NCI-H1694 treated with DMSO at 0.1 percent for 48 hours (cell line): ENCODE data around the gene ZNF727.
"Not testable (repeated sequence)": the region's sequence is repeated elsewhere in the genome, so short reads cannot be mapped to it uniquely, and the experiment has no call there.

Experiments
- DNase-seq: peaks from one replicate; lab custom pipeline; 2025; lab: John Stamatoyannopoulos, UW

The ZNF727 gene

DNA sequence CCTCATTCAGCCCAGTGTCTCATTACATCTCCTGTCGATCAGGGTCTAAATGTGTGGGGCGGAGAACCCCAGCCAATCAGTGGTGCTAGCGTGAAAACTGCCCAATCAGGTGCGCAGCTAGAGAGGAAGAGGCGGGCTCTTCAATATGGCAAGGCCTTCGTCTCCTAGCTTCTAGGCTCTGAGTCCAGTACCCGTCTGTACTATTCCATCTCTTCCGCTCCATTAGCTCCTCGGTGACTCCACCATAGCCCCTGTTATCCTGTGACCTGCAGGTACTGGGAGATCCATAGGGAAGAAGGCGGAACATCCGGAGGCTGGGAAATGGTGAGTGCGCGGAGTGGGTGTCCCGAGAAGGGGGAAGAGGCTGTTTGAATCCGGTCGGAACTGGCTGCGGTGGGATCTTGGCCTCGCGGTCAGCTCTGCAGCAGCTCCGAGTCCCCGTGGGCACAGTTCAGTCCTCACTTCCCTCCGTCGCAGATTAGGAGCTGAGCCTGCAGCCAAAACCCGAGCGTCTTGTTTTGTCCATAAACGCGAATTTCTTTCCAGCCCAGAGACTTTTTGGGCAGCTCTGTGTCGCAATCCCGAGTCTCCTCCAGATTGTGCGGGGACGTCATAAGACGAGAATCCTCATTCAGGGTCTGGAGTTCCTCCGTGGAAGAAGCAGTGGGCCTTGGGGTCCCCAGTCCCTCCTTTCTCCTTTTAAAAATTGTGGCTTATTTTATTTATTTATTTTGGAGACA lies at the start of gene ZNF727:
Gene ZNF727 (plus strand): TSS at position 134 of the 740 bp plus-strand sequence. CDS start 188 bp downstream, at position 322.
- no peak for DNase-seq

DNA sequence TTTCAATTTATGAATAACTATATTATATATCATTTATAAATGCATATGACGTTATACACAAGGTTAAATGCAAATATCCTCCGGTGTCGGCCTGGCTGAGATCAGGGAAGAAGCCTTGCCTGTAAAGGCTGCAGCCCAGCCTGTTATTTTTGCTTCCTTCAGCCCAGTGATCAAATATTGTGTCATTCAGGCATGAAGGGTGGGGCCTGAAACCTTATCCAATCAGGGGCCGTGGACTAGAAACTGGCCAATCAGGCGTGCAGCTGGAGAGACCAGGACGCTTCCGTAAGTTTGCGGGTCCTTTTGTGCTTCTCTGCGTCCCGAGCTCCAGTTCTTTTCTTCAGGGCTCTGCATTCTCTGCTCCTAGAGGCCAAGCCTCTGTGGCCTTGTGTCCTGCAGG lies 46.7 kb upstream of the ZNF727 start, which contains the start of gene ZNF722:
Gene ZNF722 (plus strand): TSS at position 301 of the 400 bp plus-strand sequence. CDS start 113 bp downstream, outside the sequence.
- no peak for DNase-seq

DNA sequence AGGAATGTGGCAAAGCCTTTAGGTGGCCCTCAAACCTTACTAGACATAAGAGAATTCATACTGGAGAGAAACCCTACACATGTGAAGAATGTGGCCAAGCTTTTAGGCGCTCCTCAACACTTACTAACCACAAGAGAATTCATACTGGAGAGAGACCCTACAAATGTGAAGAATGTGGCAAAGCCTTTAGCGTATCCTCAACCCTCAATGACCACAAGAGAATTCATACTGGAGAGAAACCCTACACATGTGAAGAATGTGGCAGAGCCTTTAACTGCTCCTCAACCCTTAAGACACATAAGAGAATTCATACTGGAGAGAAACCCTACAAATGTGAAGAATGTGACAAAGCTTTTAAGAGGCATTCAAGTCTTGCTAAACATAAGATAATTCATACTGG lies 29.7 kb upstream of the ZNF727 start:
- DNase-seq: not testable (repeated sequence)

DNA sequence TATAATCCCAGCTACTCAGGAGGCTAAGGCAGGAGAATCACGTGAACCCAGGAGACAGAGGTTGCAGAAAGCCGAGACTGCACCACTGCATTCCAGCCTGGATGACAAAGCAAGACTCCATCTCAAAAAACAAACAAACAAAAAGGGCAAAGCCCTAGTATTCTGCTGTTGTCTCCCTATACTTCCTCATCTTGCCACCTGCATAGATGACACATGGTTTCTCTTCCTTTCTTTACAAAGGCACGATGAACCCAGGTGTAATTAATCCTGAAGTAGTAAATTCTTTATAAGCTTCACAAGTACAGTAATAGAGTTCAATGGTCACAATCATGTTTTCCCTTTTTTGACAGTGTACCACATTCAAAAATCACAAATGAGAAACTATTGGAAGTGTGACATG lies 9.8 kb upstream of the ZNF727 start:
- no peak for DNase-seq

DNA sequence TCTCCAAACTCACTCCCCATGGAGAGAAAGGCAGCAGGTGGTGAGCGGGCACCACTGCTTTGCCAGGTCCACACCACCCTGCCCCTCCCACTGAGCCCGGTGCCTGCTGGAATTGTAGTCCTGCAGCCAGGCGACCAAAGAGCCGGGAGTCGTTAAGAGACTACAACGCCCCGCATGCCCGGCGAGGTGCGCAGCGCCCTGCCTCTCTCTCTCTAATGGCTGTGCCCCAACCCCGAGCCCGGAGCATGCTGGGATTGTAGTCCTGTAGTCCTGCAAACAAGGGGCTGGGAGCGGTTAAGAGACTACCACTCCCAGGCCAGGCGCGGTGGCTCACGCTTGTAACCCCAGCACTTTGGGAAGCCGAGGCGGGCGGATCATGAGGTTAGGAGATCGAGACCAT lies 8.1 kb upstream of the ZNF727 start:
- DNase-seq: no peak

DNA sequence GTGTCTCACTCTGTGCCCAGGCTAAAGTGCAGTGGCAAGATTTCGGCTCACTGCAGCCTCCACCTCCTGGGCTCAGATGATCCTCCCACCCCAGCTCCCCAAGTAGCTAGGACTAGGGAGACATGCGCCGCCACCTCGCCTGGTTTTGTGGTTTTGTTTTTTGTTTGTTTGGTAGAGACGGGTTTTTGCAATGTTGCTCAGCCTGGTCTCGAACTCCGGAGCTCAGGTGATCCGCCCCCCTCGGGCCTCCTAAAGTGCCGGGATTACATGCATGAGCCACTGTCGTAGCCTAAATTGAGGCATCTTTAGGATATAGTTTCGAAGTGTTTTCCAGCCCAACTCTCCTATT lies 781 bp downstream of the ZNF727 start:
- no peak for DNase-seq

DNA sequence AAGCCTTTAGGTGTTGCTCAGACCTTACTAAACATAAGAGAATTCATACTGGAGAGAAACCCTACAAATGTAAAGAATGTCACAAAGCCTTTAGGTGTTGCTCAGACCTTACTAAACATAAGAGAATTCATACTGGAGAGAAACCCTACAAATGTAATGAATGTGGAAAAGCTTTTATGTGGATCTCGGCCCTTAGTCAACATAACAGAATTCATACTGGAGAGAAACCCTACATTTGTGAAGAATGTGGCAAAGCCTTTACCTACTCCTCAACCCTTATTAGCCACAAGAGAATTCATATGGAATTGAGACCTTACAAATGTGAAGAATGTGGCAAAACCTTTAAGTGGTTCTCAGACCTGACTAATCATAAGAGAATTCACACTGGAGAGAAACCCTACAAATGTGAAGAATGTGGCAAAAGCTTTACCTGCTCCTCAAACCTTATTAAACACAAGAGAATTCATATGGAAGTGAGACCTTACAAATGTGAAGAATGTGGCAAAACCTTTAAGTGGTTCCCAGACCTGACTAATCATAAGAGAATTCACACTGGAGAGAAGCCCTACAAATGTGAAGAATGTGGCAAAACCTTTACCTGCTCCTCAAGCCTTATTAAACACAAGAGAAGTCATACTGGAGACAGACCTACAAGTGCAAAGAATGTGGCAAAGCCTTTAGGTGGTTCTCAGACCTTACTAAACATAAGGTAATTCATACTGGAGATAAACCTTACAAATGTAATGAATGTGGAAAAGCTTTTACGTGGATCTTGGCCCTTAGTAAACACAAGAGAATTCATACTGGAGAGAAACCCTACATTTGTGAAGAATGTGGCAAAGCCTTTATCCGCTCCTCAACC lies 32.8 kb downstream of the ZNF727 start:
- DNase-seq: not testable (repeated sequence)

DNA sequence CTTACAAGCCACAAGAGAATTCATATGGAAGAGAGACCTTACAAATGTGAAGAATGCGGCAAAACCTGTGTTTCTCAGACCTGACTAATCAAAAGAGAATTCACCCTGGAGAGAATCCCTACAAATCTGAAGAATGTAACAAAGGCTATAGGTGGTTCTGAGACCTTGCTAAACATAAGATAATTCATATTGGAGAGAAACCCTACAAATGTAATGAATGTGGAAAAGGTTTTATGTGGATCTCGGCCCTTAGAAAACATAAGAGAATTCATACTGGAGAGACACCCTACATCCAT lies 33.4 kb downstream of the ZNF727 start:
- no peak for DNase-seq

DNA sequence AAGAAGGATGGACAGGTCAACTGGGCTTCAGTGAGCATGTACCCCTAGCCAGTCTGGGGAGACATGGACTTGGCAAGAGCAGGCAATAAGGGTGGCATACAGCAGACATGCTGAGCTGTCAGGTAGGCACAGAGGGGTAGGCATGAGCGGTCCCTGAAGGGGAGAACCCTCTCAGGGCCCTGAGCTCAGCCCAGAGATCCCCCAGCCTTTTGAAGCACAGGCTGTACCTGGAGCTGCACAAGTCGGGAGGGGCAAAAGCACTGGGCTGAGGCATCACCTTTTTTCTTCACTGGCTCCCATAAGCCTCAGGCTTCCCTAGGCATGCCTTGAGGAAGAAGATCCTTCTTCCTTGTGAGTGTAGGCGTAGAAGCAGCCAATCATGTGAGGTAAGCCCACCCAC lies 42.3 kb downstream of the ZNF727 start:
- DNase-seq: no peak

DNA sequence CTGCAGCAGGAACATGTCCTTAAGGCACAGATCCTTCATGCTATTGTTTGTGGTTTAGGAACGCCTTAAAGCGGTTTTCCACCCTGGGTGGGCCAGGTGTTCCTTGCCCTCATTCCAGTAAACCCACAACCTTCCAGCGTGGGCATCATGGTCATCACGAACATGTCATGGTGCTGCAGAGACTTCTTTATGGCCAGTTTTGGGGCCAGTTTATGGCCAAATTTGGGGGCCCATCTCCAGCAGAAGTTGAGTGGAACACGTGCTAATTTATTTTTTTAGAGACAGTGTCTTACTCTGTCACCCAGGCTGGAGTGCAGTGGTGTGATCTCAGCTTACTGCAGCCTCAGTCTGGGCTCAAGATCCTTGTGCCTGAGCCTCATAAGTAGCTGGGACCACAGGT lies 43.6 kb downstream of the ZNF727 start:
- DNase-seq: not testable (repeated sequence)
